GM19324 (cell line): ENCODE measurements around the gene KLHDC2.
"Not testable (repeated sequence)": the region's sequence is repeated elsewhere in the genome, so short reads cannot be mapped to it uniquely, and the experiment has no call there.

ENCODE experiments used
- ATAC-seq: cut with Tn5 transposase; IDR thresholded peaks from one replicate; pipeline ENCODE4 v1.9.1; 2021; ENCODE audit warnings: mild to moderate bottlenecking, moderate library complexity; ENCODE audit not compliant: unreplicated experiment, low FRiP score

KLHDC2 gene

GRCh38 chr14:49774106-49774505 lies 6.2 kb downstream of the KLHDC2 start:
- ATAC-seq = no peak

- ATAC-seq = no peak
Observed at GRCh38 chr14:49778421-49778820, 10.5 kb downstream of the KLHDC2 start.

GRCh38 chr14:49781040-49781439 lies 13.1 kb downstream of the KLHDC2 start:
- not testable (repeated sequence) for ATAC-seq

GRCh38 chr14:49783394-49784014 lies 15.6 kb downstream of the KLHDC2 start:
- ATAC-seq = no peak

- ATAC-seq = no peak
Observed at GRCh38 chr14:49786315-49786714, 18.4 kb downstream of the KLHDC2 start.

GRCh38 chr14:49792618-49793017 lies 24.7 kb downstream of the KLHDC2 start:
- ATAC-seq = no peak

- no peak for ATAC-seq
Observed at GRCh38 chr14:49796025-49796424, 28.1 kb downstream of the KLHDC2 start.

GRCh38 chr14:49808780-49809179 lies 40.8 kb downstream of the KLHDC2 start:
- no peak for ATAC-seq

GRCh38 chr14:49816118-49816517 lies 48.2 kb downstream of the KLHDC2 start:
- ATAC-seq = not testable (repeated sequence)

GRCh38 chr14:49816844-49817243 lies 48.9 kb downstream of the KLHDC2 start:
- ATAC-seq = no peak

- no peak for ATAC-seq
Observed at GRCh38 chr14:49820176-49820575, 52.2 kb downstream of the KLHDC2 start.

- ATAC-seq = no peak
Observed at GRCh38 chr14:49828640-49829039, 60.7 kb downstream of the KLHDC2 start.
